Nephron (organoid): Measurements from ENCODE around the gene SMAD7.
A peak's percentile ranks its signal among the peaks of the same experiment; 100 is the strongest.

ENCODE experiments used
- H3K27ac Mint-ChIP-seq, 3 experiments: 2 replicates each; pipeline ENCODE4 v1.8.0; 2020; ENCODE audit warnings: mixed read lengths in 3 of 3, mild to moderate bottlenecking in 2 of 3, moderate library complexity in 1 of 3
- H3K27me3 Mint-ChIP-seq: 2 replicates; pipeline ENCODE4 v1.8.0; 2021; ENCODE audit warnings: low read depth, mild to moderate bottlenecking, moderate library complexity, mixed read lengths
- H3K36me3 Mint-ChIP-seq: 2 replicates; pipeline ENCODE4 v1.8.0; 2020; ENCODE audit warnings: low read depth, mixed read lengths
- H3K4me1 Mint-ChIP-seq: 2 replicates; pipeline ENCODE4 v1.8.0; 2020; ENCODE audit warnings: mixed read lengths
- H3K4me3 Mint-ChIP-seq, 3 experiments: 2 replicates each; pipeline ENCODE4 v1.8.0; 2020; ENCODE audit warnings: mild to moderate bottlenecking in 3 of 3, mixed read lengths in 3 of 3, moderate library complexity in 2 of 3
- H3K9me3 Mint-ChIP-seq: 2 replicates; pipeline ENCODE4 v1.8.0; 2020; ENCODE audit warnings: mixed read lengths
- CTCF ChIP-seq, 3 experiments: fragments of 200-600 bp; sonication (generic); IDR thresholded peaks; one replicate each; pipeline ENCODE4 v1.5.0; 2021; ENCODE audit warnings: antibody characterized with exemption in 3 of 3; ENCODE audit not compliant: unreplicated experiment in 3 of 3

Gene SMAD7

DNA sequence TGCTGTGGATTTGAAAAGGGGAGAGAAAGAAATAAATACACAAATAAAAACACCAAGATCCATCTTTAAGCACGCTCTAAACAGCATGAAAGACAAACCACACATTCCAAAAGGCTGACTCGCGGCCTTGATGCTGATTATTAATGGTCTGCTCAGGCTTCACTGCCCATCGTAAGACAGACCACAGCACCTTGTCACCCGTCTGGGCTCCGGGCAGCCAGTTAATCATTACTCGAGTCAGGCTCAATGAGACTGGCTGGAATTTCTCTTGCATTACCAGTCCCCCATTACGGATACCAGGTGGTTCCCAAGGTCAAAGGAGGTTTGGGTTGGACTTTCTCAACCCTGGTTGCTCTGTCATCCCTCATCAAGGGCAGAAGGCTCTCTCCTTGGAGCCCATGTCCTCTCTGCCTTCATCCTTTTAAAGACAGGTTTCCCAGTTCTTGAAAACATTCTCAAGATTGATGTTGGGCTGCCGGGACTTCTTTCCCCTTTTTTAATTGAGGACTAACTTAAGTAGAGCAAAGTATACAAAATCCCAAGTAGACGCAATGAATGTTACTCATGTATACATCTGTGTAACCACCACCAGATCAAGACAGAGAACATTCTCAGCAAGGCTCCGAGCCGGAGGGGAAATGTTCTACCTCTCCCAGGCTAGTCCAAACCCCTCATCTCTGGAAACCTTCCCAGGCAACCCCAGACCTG lies 8.1 kb downstream of the SMAD7 start:
- Mint-ChIP-seq H3K4me1 (peaks cover 98% of the 10 kb centered on the region), H3K9me3 (no peaks in the 10 kb centered on the region), H3K4me3 (peak overlapping the region; percentile 78 to 100 (median 86)), H3K27ac (peak overlapping the region; percentile 92 to 96 (median 95)), H3K36me3 (peaks cover 77% of the 10 kb centered on the region), H3K27me3 (no peaks in the 10 kb centered on the region)
- no peak for TF ChIP-seq CTCF (IDR thresholded peaks at IDR 0.05; ENCODE audit: unreplicated experiment in 3 of 3)

DNA sequence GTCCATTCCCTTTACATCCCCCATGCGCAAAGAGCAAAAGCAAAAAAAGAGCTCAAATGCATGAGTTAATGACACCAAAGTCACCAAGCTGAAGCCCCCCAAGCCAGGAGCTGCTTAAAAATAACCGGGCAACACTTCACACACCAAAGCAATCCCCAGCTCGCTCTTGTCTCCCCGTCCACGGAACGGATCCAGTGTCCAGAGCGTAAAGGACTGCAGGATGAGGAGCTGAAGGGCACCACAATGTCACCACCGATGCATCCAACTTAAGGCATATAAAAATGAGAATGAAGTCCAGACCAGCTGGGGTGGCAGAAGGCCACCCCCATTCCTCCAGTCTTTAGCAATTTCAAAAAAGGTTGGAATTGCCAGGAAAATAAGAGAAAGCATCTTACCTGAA lies 8.7 kb downstream of the SMAD7 start:
- Mint-ChIP-seq H3K4me1 (peaks cover 98% of the 10 kb centered on the region), H3K36me3 (peaks cover 73% of the 10 kb centered on the region), H3K27me3 (no peaks in the 10 kb centered on the region), H3K27ac (peak overlapping the region; percentile 92 to 96 (median 95)), H3K4me3 (peak overlapping the region; percentile 78 to 100 (median 86)), H3K9me3 (no peaks in the 10 kb centered on the region)
- TF ChIP-seq CTCF (IDR thresholded peaks at IDR 0.05; ENCODE audit: unreplicated experiment in 3 of 3) = no peak

DNA sequence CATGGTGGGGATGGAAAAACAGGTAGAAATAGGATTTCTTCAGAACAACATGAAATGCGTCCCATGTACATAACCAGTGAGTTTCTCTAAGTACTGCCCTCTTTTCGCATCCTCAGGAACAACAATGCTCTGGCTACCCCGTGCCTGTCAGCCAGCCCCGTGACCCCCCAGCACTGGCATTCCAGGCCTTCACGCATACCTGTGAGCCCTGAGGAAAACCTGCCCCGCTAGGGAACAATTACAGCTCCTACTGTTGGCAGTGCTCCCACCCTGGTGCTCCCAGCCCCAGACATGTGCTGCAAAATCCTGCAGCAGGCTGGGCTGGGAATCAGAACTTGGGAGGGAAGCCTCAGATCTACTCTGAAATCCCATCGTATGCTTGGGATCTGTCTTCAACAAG lies 9.1 kb downstream of the SMAD7 start:
- Mint-ChIP-seq H3K27me3 (no peaks in the 10 kb centered on the region), H3K4me3 (peak overlapping the region; percentile 78 to 100 (median 86)), H3K36me3 (peaks cover 72% of the 10 kb centered on the region), H3K9me3 (no peaks in the 10 kb centered on the region), H3K4me1 (peaks cover 96% of the 10 kb centered on the region), H3K27ac (peak overlapping the region; percentile 92 to 96 (median 95))
- no peak for TF ChIP-seq CTCF (IDR thresholded peaks at IDR 0.05; ENCODE audit: unreplicated experiment in 3 of 3)

- Mint-ChIP-seq H3K36me3 (peaks cover 70% of the 10 kb centered on the region), H3K4me1 (peaks cover 96% of the 10 kb centered on the region), H3K27me3 (no peaks in the 10 kb centered on the region), H3K4me3 (peak overlapping the region; percentile 78 to 100 (median 86)), H3K27ac (peak overlapping the region; percentile 92 to 96 (median 95)), H3K9me3 (no peaks in the 10 kb centered on the region)
- TF ChIP-seq CTCF (IDR thresholded peaks at IDR 0.05; ENCODE audit: unreplicated experiment in 3 of 3) = no peak
These were observed 9.7 kb downstream of the SMAD7 start for GRCh38 chr18:48940854-48941611.

DNA sequence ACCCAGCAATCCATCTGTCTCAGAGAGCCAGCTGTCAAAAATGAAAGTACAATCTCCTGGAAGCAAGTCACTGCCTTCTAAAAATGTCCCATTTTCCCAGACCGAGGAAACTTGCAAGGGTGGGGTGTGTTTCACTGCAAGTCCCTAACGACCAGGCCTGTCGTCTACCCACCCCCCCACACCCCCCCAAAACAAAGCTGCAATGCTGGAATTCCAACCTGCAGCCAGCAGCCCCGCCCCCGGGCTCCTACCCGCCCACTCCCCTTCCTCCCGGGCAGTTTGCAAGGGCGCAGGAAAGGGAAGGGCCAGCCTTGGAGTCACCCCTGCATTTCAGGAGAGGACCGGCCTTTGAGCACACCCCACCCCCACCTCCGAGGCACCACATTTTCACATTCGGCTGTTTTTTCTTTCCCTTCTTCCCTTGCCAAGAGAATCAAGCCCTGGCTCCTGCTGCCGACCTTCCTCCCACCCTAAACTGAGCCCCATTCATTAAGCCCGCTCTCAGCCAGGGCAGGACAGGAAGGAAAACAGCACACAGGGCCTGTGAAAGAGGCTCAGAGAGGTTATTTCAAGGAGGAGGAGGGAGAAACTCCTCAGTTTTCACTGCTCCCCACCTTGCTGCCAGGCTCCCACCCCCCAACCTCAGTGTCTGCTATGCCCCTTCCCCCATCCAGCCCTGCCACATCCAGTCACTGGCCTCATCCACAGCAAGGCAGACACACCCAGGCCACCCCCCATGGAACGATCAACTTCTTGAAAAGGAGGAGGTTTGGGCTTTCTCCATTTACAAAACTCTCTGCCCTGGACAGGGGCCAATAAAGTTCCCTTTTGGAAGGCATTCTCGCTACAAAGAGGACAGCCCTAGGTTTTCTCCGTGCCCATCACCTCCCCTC lies 11.3 kb downstream of the SMAD7 start:
- TF ChIP-seq CTCF (IDR thresholded peaks at IDR 0.05; ENCODE audit: unreplicated experiment in 3 of 3) = no peak
- H3K4me1 Mint-ChIP-seq = peaks cover 96% of the 10 kb centered on the region
- H3K4me3 Mint-ChIP-seq = peak overlapping the region; percentile 58 to 86 (median 72)
- H3K36me3 Mint-ChIP-seq = peaks cover 73% of the 10 kb centered on the region
- peak overlapping the region; percentile 92 to 96 (median 93) for H3K27ac Mint-ChIP-seq
- H3K27me3 Mint-ChIP-seq = no peaks in the 10 kb centered on the region
- no peaks in the 10 kb centered on the region for H3K9me3 Mint-ChIP-seq
